ENCODE results near the gene MYRIP.
"Not testable (repeated sequence)": the region's sequence is repeated elsewhere in the genome, so short reads cannot be mapped to it uniquely, and the experiment has no call there.

Gene MYRIP

GRCh38 chr3:39812537-39812936, 3.1 kb downstream of the MYRIP start:
- no peak for DNase-seq (ENCODE audit: low read depth)

GRCh38 chr3:39814007-39814406, 4.6 kb downstream of the MYRIP start:
- no peak overlapping the region for H3K4me3 ChIP-seq (ENCODE audit: low read depth, low read length)
- no peak for TF ChIP-seq CTCF (IDR thresholded peaks at IDR 0.05; ENCODE audit: insufficient read depth, low read depth, low read length, missing control alignments)
- no peak for DNase-seq (ENCODE audit: low read depth)

More at GRCh38 chr3:39812537-39812936, 3.1 kb downstream of the MYRIP start:
- H3K4me3 ChIP-seq (ENCODE audit: low read depth, low read length) = no peak overlapping the region
- TF ChIP-seq CTCF (IDR thresholded peaks at IDR 0.05; ENCODE audit: insufficient read depth, low read depth, low read length, missing control alignments) = peak; percentile 25

- H3K4me3 ChIP-seq (ENCODE audit: low read depth, low read length) = no peak overlapping the region
- no peak for DNase-seq (ENCODE audit: low read depth)
- no peak for TF ChIP-seq CTCF (IDR thresholded peaks at IDR 0.05; ENCODE audit: insufficient read depth, low read depth, low read length, missing control alignments)
These were observed 10.5 kb downstream of the MYRIP start for GRCh38 chr3:39819899-39820298.

- DNase-seq (ENCODE audit: low read depth) = not testable (repeated sequence)
These were observed 24.4 kb downstream of the MYRIP start for GRCh38 chr3:39833764-39834163.

GRCh38 chr3:39839484-39839883, 30.1 kb downstream of the MYRIP start:
- TF ChIP-seq CTCF (IDR thresholded peaks at IDR 0.05; ENCODE audit: insufficient read depth, low read depth, low read length, missing control alignments) = no peak
- H3K4me3 ChIP-seq (ENCODE audit: low read depth, low read length) = no peak overlapping the region
- DNase-seq (ENCODE audit: low read depth) = no peak

More at GRCh38 chr3:39833764-39834163, 24.4 kb downstream of the MYRIP start:
- not testable (repeated sequence) for H3K4me3 ChIP-seq (ENCODE audit: low read depth, low read length)

- no peak for DNase-seq (ENCODE audit: low read depth)
- H3K4me3 ChIP-seq (ENCODE audit: low read depth, low read length) = no peak overlapping the region
- TF ChIP-seq CTCF (IDR thresholded peaks at IDR 0.05; ENCODE audit: insufficient read depth, low read depth, low read length, missing control alignments) = no peak
These were observed 34.0 kb downstream of the MYRIP start for GRCh38 chr3:39843440-39843839.

- DNase-seq (ENCODE audit: low read depth) = no peak
- H3K4me3 ChIP-seq (ENCODE audit: low read depth, low read length) = no peak overlapping the region
- TF ChIP-seq CTCF (IDR thresholded peaks at IDR 0.05; ENCODE audit: insufficient read depth, low read depth, low read length, missing control alignments) = no peak
These were observed 39.0 kb downstream of the MYRIP start for GRCh38 chr3:39848365-39848764.

All from GM12865 (cell line).